HepG2 (cell line): ENCODE measurements around the gene WDR37. TPM values are rescaled to one million over a fixed set of nuclear protein-coding genes. Genes with fewer than 3 reads are reported as not detected.

ENCODE experiments used
- ATAC-seq: fragments of 200-7000 bp; cut with Tn5 transposase; 3 replicates; pipeline ENCODE4 v1.9.1; 2020; ENCODE audit warnings: mild to moderate bottlenecking, moderate library complexity
- BruUV-seq: library from RNA; stranded (reverse); fragments of 400-500 nt; replicated peaks from 2 replicates; lab custom pipeline; 2021; lab: Mats Ljungman, UMichigan
- CTCF ChIA-PET: fragments of 300-600 bp; formaldehyde crosslinking; extraction: SDS; loops from one replicate; lab custom pipeline; 2021; ENCODE audit warnings: low total read pairs, inconsistent platforms, low intra/inter-chr PET ratio; lab: Yijun Ruan, JAX
- POLR2A ChIA-PET: fragments of 350-600 bp; sonication (Branson Sonifier 250); formaldehyde crosslinking; loops from one replicate; lab custom pipeline; 2020; ENCODE audit warnings: antibody characterized with exemption, inconsistent platforms; lab: Yijun Ruan, JAX
- DNase-seq: peaks from one replicate; pipeline ENCODE4 v3.0.0-alpha.2; 2015; ENCODE audit warnings: low spot score
- FAIRE-seq: peaks from 3 replicates; lab custom pipeline; 2011; peaks lifted over from hg19 to GRCh38; lab: Jason Lieb, UNC
- H2AFZ ChIP-seq: one replicate; pipeline ENCODE4 v1.6.1; 2011; ENCODE audit warnings: low read length, inconsistent platforms
- H3K27ac ChIP-seq: fragments of 300-600 bp; 3 replicates; pipeline ENCODE4 v1.8.0; 2011; ENCODE audit warnings: mixed run types, mild to moderate bottlenecking, mixed read lengths, low read length, inconsistent platforms; ENCODE audit not compliant: insufficient read depth; ENCODE audit errors: extremely low read length
- H3K27me3 ChIP-seq, 2 experiments: fragments of 200-600 bp in 1 of 2; 2 replicates in 1 of 2; 3 replicates in 1 of 2; pipeline versions ENCODE4 v1.6.0 to v1.8.0; 2011; ENCODE audit warnings: low read length in 2 of 2, mild to moderate bottlenecking in 2 of 2, moderate library complexity in 2 of 2, inconsistent platforms in 1 of 2; ENCODE audit not compliant: insufficient read depth in 2 of 2, control insufficient read depth in 1 of 2
- H3K36me3 ChIP-seq, 2 experiments: fragments of 200-600 bp in 1 of 2; replicated peaks in 1 of 2; 2 replicates in 1 of 2; 3 replicates in 1 of 2; pipeline versions ENCODE4 v1.5.1 to v1.8.0; 2011; ENCODE audit warnings: low read length in 2 of 2, inconsistent platforms in 1 of 2; ENCODE audit not compliant: insufficient read depth in 2 of 2, control insufficient read depth in 1 of 2
- H3K4me1 ChIP-seq: 2 replicates; pipeline ENCODE4 v1.5.1; 2012; ENCODE audit warnings: low read length, inconsistent platforms; ENCODE audit not compliant: insufficient read depth
- H3K4me2 ChIP-seq: 2 replicates; pipeline ENCODE4 v1.6.0; 2011; ENCODE audit warnings: low read depth, low read length, inconsistent platforms
- H3K4me3 ChIP-seq, 3 experiments: fragments of 200-600 bp in 1 of 3; sonication (generic), shearing (Covaris generic) in 1 of 3; replicated peaks in 1 of 3; 2 replicates each; pipeline ENCODE4 v1.5.1; 2011 to 2016; ENCODE audit warnings: low read length in 3 of 3, inconsistent platforms in 2 of 3, low read depth in 2 of 3, mild to moderate bottlenecking in 2 of 3, control low read depth in 1 of 3, mixed read lengths in 1 of 3; ENCODE audit not compliant: insufficient read depth in 1 of 3
- H3K79me2 ChIP-seq: one replicate; pipeline ENCODE4 v1.6.1; 2011; ENCODE audit warnings: low read length, inconsistent platforms; ENCODE audit not compliant: insufficient read depth
- H3K9ac ChIP-seq: 2 replicates; pipeline ENCODE4 v1.6.0; 2011; ENCODE audit warnings: mild to moderate bottlenecking, low read depth, low read length, inconsistent platforms; ENCODE audit not compliant: insufficient read depth
- H3K9me3 ChIP-seq: 2 replicates; pipeline ENCODE4 v1.5.1; 2012; ENCODE audit warnings: mild to moderate bottlenecking, low read length
- H4K20me1 ChIP-seq: 2 replicates; pipeline ENCODE4 v1.6.0; 2011; ENCODE audit warnings: inconsistent platforms, mild to moderate bottlenecking, low read length, moderate library complexity; ENCODE audit not compliant: insufficient read depth
- BRCA1 ChIP-seq: sonication (generic); formaldehyde crosslinking; IDR thresholded peaks from 2 replicates; pipeline ENCODE4 v1.4.0; 2020; ENCODE audit warnings: missing genetic modification reagents
- CEBPG ChIP-seq: IDR thresholded peaks from 2 replicates; pipeline ENCODE4 v1.6.1; 2016
- KDM3A ChIP-seq: IDR thresholded peaks from 2 replicates; pipeline ENCODE4 v1.6.1; 2018; ENCODE audit warnings: low read depth, missing compliant biosample characterization
- NFE2L2 ChIP-seq: fragments of 150-350 bp; IDR thresholded peaks from 2 replicates; pipeline ENCODE4 v1.6.1; 2014; ENCODE audit warnings: low read length
- ZNF205 ChIP-seq: IDR thresholded peaks from 2 replicates; pipeline ENCODE4 v1.6.1; 2018; ENCODE audit warnings: missing biosample characterization, missing genetic modification reagents
- WGBS: methylation state at CpG from one replicate; pipeline ENCODE4 v1.1.6; 2017; ENCODE audit warnings: low lambda C conversion rate; 5-methylcytosine and 5-hydroxymethylcytosine counted together
- in situ Hi-C: cut with HindIII; loops from 2 replicates; pipeline ENCODE4 v1.10.0; 2017; ENCODE audit warnings: low pct_unique_long_range_greater_than_20kb; ENCODE audit not compliant: extremely low pct_ligation_motif_present
- intact Hi-C: fragments of 100-400 bp; cut with micrococcal nuclease; formaldehyde crosslinking; loops from one replicate; pipeline ENCODE4 v1.10.0; 2022; ENCODE audit not compliant: unreplicated experiment
- polyA plus RNA-seq, 8 experiments: library from polyadenylated mRNA; depleted of rRNA in 3 of 8; stranded (reverse) in 7 of 8; unstranded in 1 of 8; fragments of >200 nt; fragmentation: Illumina TruSeq in 4 of 8; extraction: Trizol in 4 of 8; gene quantifications; 2 replicates each; pipeline versions ENCODE4 v1.2.1 to v1.2.3, GENCODE V29; 2011 to 2016; ENCODE audit warnings: low read depth in 4 of 8, missing spikeins in 1 of 8, mixed read lengths in 1 of 8; ENCODE audit not compliant: insufficient read depth in 1 of 8
- total RNA-seq, 5 experiments: library from RNA; depleted of rRNA; stranded (reverse); fragments of >200 nt; fragmentation: Illumina TruSeq; extraction: Trizol; gene quantifications; 2 replicates each; pipeline ENCODE4 v1.2.3, GENCODE V29; 2016; ENCODE audit warnings: low read depth in 1 of 5
- TF ChIP-seq, protein P1 (sequence below): sonication (generic); formaldehyde crosslinking; IDR thresholded peaks from 2 replicates; pipeline ENCODE4 v1.5.0; 2020; ENCODE audit warnings: missing genetic modification reagents
- TF ChIP-seq, protein P2 (sequence below): sonication (generic); formaldehyde crosslinking; IDR thresholded peaks from 2 replicates; pipeline ENCODE4 v1.5.0; 2020; ENCODE audit warnings: missing genetic modification reagents
- TF ChIP-seq, protein P3 (sequence below): sonication (generic); formaldehyde crosslinking; IDR thresholded peaks from 2 replicates; pipeline ENCODE4 v1.4.0; 2020; ENCODE audit warnings: mild to moderate bottlenecking, missing genetic modification reagents
- TF ChIP-seq, protein P4 (sequence below): sonication (generic); formaldehyde crosslinking; IDR thresholded peaks from 2 replicates; pipeline ENCODE4 v1.8.1; 2023; ENCODE audit warnings: missing genetic modification reagents, mild to moderate bottlenecking, borderline replicate concordance
- TF ChIP-seq, protein P5 (sequence below): sonication (generic); formaldehyde crosslinking; IDR thresholded peaks from 2 replicates; pipeline ENCODE4 v1.5.1; 2020; ENCODE audit warnings: missing genetic modification reagents, mild to moderate bottlenecking, borderline replicate concordance

WDR37 gene
- total and polyA plus RNA-seq, 2 of the 13 experiments (the other 11 are each of a cell fraction or from before 2014, with no cell fraction given) = 5.9 to 7.5 TPM

DNA sequence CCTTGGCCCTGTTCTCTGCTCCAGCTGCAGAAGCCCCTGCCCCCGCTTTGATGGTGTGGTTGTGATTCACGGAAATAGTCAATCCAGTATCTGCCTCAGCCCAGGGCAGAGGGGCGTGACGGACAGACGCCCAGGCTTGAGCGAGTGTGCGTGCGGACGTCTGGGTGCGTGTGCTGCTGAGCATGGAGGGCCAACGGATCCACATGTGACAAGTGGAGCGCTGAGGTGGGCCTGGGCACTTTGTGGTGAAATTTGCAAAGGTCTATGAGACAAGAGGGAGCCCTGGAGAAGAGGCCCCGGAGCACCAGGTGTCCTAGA lies 94.4 kb downstream of the WDR37 start:
- Histone ChIP-seq H3K27me3 (peaks cover 4 to 40% of the 10 kb centered on the region in 2 experiments; a peak in 4 of 5 replicates), H3K9me3 (peaks cover 13% of the 10 kb centered on the region), H2AFZ (no peak overlapping the region), H3K4me2 (no peak overlapping the region), H3K9ac (no peak overlapping the region), H3K4me3 (no peak overlapping the region), H3K36me3 (no peaks in the 10 kb centered on the region), H3K4me1 (no peaks in the 10 kb centered on the region), H3K27ac (no peak overlapping the region), H3K79me2 (no peaks in the 10 kb centered on the region), H4K20me1 (no peaks in the 10 kb centered on the region)
- BruUV-seq = no TSS peak
- intact Hi-C loops = no loop called here
- FAIRE-seq (no peak), DNase-seq (no peak), ATAC-seq (no peak)
- CTCF ChIA-PET = no interaction called here
- no peak for TF ChIP-seq ZNF205 (CRISPR knock-in tag)
- TF ChIP-seq NFE2L2 = no peak
- TF ChIP-seq, protein P1, sequence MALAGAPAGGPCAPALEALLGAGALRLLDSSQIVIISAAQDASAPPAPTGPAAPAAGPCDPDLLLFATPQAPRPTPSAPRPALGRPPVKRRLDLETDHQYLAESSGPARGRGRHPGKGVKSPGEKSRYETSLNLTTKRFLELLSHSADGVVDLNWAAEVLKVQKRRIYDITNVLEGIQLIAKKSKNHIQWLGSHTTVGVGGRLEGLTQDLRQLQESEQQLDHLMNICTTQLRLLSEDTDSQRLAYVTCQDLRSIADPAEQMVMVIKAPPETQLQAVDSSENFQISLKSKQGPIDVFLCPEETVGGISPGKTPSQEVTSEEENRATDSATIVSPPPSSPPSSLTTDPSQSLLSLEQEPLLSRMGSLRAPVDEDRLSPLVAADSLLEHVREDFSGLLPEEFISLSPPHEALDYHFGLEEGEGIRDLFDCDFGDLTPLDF (CRISPR knock-in tag) = no peak
- TF ChIP-seq, protein P2, sequence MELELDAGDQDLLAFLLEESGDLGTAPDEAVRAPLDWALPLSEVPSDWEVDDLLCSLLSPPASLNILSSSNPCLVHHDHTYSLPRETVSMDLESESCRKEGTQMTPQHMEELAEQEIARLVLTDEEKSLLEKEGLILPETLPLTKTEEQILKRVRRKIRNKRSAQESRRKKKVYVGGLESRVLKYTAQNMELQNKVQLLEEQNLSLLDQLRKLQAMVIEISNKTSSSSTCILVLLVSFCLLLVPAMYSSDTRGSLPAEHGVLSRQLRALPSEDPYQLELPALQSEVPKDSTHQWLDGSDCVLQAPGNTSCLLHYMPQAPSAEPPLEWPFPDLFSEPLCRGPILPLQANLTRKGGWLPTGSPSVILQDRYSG (CRISPR knock-in tag) = no peak
- no peak for TF ChIP-seq KDM3A (CRISPR knock-in tag)
- TF ChIP-seq, protein P3, sequence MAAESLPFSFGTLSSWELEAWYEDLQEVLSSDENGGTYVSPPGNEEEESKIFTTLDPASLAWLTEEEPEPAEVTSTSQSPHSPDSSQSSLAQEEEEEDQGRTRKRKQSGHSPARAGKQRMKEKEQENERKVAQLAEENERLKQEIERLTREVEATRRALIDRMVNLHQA = no peak
- no peak for TF ChIP-seq CEBPG (CRISPR knock-in tag)
- TF ChIP-seq, protein P4, sequence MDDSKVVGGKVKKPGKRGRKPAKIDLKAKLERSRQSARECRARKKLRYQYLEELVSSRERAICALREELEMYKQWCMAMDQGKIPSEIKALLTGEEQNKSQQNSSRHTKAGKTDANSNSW = no peak
- TF ChIP-seq, protein P5, sequence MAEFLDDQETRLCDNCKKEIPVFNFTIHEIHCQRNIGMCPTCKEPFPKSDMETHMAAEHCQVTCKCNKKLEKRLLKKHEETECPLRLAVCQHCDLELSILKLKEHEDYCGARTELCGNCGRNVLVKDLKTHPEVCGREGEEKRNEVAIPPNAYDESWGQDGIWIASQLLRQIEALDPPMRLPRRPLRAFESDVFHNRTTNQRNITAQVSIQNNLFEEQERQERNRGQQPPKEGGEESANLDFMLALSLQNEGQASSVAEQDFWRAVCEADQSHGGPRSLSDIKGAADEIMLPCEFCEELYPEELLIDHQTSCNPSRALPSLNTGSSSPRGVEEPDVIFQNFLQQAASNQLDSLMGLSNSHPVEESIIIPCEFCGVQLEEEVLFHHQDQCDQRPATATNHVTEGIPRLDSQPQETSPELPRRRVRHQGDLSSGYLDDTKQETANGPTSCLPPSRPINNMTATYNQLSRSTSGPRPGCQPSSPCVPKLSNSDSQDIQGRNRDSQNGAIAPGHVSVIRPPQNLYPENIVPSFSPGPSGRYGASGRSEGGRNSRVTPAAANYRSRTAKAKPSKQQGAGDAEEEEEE (CRISPR knock-in tag) = no peak
- TF ChIP-seq BRCA1 (CRISPR knock-in tag) = no peak
- POLR2A ChIA-PET = no interaction called here
- in situ Hi-C loops = no loop called here
- WGBS = 20% methylated on average over 9 of the region's 13 CpGs
